ENCODE measurements around the gene PLIN1.
A peak's percentile ranks its signal among the peaks of the same experiment; 100 is the strongest.
"Not testable (repeated sequence)": the region's sequence is repeated elsewhere in the genome, so short reads cannot be mapped to it uniquely, and the experiment has no call there.

The PLIN1 gene

GRCh38 chr15:89679212-89679611 lies at the start of gene PLIN1:
PLIN1 (minus strand) TSS chr15:89679367; CDS start chr15:89677489, 1,878 bp downstream.
- no peak for DNase-seq

DNA sequence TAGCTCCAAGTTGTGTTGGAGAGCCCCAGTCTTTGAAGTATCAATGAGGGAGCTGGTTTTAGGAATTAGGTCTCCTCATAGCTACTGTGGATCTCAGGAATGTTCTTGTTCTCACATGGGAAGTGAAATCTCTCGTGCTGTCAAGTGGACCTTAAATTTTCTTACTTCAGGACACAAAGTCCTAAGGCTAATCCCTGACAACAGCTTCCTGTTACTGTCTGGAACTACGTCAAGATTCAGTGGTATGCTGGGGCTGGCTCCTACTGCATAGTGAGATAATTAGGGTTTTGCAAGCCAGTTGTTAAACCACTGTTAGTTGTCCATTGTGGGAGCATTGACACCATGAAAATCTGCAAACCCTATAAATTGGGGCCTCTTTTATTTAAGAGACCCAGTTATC lies 49.1 kb upstream of the PLIN1 start:
- DNase-seq: no peak

- no peak for DNase-seq
Observed at GRCh38 chr15:89725064-89725463, 45.9 kb upstream of the PLIN1 start.

GRCh38 chr15:89724621-89725020 lies 45.5 kb upstream of the PLIN1 start:
- DNase-seq: no peak

GRCh38 chr15:89723031-89723430 lies 43.9 kb upstream of the PLIN1 start:
- DNase-seq: no peak

DNA sequence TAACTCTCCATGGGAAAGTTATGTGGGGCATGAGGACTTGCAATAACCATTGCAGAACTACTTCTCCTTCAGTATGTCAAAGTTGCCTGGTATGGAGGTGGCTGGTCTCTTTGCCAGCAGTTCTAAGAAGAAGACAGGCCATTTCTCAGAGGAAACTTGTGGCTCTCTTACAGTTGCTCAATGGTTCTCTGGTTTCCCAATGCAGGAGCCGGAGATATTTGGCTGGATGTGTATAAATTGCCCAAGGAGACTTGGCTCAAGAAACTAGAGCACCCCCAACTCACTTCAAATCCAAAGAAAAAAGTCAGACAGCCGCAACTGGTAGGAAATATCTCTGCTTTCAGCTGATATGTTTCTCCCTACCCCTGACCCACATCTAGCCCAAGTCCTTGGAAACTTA lies 35.6 kb upstream of the PLIN1 start:
- no peak for DNase-seq

DNA sequence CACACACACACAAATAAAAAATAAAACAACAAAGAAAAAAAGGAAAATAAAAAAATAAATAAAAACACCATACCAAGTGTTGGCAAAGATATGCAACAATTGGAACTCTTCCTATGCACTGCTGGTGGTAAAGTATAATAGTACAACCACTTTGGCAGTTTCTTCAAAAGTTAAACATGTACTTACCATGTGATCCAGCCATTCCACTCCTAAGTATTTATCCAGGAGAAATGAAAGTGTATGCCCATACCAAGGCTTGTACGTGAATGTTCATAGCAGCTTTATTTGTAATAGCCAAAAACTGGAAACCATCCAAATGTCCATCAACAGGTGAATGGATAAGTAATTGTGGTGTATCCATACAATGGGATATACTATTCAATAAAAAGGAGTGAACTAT lies 28.4 kb upstream of the PLIN1 start:
- DNase-seq: no peak

- no peak for DNase-seq
Observed at GRCh38 chr15:89704411-89704810, 25.2 kb upstream of the PLIN1 start.

DNA sequence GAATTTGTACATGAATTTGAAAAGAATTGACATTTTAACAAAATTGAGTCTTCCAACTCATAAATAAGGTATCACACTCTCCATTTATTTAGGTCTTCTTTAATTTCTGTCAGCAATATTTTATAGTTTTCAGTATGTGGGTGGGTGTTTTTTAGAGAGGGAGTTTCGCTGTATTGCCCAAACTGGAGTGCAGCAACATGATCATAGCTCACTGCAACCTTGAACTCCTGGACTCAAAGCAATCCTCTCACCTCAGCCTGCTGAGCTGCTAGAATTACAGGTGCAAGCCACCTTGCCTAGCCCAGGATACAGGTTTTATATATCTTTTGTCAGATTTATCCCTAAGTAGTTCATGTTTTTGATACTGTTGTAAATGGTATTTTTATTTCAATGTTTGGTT lies 16.0 kb upstream of the PLIN1 start:
- no peak for DNase-seq

- no peak for DNase-seq
Observed at GRCh38 chr15:89693696-89694095, 14.5 kb upstream of the PLIN1 start.

- no peak for DNase-seq
Observed at GRCh38 chr15:89693091-89693490, 13.9 kb upstream of the PLIN1 start.

DNA sequence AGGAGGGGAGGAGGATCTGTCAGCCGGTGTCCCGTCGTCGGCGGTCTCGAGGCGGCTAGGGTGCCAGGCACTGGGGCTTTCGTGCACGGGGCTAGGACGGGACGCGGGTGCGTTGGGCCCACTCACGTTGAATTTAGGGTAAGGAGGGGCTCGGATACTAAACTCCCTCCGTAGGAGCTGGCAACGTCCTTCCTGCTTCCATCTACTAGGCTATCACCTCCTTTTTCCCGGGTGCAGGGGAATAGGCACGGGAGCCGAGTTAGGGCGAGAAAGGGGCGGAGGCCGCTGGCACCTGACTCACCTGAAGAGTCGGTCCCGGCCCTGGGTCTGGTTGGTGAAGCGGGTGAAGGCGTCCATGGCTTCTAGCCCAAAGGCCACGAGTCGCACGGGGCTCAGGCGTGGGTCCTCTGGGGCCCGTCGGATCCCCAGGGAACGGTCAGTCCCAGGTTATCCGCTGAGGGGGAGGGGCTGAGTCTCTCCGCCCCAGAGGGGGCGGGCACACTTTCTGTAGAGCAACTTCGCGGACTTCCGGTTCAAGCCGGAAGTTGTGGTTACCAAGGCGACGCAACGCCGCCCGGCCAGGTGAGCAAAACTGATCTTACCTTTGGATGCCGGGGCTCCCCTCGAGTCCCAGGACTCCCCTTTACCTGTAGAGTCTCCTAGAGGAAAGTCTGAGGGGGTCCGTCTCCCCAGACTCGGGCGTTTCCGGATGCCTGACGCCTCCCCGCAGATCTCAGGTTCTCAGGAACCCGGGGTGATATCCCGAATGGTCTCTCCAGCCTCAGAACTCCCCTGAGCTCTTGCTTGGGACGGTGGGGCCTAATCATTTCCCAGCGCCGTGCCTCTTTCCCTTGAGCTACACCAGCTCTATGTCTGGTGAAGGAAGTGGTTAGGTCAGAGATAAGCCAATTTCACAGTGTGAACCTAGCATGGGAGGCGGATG lies 11.4 kb upstream of the PLIN1 start, which contains the start of the genes PEX11A and WDR93:
PEX11A (minus strand) TSS at position 479 of the 943 bp plus-strand sequence; CDS start at position 357, 122 bp downstream.
WDR93 (plus strand) TSS at position 536 of the 943 bp plus-strand sequence. CDS start 10,936 bp downstream, outside the sequence.
- DNase-seq: peak; percentile 36

DNA sequence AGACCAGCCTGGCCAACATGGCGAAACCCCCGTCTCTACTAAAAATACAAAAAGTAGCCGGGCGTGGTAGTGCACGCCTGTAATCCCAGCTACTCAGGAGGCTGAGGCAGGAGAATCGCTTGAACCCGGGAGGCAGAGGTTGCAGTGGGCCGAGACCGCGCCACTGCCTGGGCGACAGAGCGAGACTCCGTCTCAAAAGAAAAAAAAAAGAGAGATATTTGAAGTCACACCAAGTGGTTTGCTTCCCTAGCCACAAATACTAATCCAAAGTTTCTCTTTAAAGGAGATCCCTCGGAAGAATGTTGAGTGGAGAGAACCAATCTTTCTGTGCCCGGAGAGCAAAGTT lies 10.7 kb upstream of the PLIN1 start:
- DNase-seq: not testable (repeated sequence)

DNA sequence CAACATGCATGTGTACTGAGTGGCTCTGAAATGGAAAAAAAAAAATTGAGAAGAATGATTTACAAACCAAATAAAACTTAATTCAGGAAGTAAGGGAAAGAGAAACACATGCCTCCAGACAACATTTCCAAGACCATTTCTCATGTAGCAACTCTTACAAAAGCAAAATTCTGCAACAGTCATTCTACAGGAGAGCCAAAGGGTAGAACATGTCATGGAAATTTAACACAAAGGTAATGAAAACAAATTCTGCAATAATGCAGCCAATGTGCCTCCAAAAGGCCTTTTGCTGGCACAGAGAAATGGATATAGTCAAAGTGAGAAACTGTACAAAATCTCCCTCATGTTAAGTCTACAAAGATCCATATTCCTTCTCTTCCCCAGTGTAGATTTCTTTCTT lies 7.4 kb upstream of the PLIN1 start:
- DNase-seq: no peak

DNA sequence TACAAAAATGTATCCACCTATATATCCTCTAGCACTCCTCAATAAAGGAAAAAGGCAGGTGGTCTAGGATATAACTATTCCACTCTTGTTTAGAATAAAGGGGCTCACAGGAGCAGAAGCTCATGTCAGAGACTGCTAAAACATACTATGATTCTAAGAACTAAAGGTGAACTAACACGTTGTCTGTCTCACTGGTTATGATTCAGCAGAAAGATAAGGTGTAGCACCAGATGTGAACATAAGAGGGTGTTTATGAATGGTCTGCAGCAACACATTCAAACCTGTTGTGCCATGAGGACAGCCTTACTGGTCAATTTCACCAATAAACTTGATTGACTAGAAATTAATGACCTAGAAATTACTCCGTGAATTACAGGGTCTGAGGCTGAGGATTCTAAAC lies 6.8 kb upstream of the PLIN1 start:
- no peak for DNase-seq

DNA sequence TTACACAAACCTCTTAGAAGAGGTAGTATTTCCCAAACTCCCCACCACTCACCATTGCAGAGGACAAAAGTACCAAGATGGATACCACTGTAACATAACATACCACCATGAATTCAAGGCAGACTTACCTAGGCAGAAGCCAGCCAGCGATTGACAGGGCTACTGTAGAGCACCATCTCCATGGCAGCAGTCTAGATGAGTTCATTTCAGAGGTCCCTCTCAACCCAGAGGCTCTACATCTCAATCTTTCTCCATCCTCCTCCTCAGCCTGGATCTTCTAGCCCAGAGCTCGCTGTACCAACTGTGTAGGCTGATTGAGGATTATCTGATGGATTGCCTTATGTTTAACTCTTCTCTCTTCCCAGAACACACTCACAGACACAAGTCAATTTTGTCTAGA lies 2.0 kb upstream of the PLIN1 start:
- no peak for DNase-seq

DNA sequence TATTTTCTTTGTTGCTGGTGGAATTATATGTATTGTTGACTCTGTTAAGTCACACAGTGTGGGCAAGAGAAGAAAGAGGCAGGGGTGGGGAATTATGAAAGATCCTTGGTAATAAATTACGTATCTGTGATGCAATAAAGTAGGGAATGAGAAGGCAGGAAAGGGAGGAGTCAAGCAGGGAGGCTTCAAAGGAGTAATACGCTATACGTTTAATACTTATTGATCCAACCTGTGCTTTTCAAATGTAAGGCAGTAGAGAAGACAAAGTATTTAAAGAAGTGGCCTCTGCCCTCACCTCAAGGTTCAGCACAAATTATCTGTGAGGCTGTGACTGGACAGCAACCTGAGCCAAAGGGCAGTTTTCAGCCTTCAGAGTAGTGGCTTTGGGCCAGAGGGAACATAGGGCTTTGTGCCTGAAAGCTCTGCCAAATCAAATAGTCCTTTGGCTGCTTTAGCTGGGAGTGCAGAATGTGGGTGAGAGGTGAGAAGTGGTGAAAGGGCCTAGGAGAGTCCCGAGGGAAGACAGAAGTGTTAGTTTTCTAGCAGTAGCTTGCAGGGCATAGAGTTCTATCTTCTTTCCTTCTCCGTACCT lies 1.2 kb upstream of the PLIN1 start:
- no peak for DNase-seq

DNA sequence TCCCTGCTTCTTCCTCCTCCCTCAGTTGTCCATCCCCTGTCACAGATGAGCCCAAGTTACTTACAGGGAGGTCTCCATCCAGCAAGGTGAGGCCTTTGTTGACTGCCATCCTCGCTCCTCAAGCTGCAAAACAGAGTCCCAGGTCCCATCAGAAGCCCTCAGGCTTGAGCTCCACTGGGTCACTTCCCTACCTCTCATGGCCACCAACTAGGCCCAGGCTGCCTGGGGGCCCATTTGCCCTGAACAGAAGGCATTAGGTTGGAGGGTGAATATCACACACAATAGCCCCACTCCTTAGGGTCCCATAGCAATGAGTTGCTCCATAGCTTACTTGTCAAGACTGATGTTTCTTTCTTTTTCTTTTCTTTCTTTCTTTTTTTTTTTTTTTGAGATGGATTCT lies 1.8 kb downstream of the PLIN1 start:
- no peak for DNase-seq

DNA sequence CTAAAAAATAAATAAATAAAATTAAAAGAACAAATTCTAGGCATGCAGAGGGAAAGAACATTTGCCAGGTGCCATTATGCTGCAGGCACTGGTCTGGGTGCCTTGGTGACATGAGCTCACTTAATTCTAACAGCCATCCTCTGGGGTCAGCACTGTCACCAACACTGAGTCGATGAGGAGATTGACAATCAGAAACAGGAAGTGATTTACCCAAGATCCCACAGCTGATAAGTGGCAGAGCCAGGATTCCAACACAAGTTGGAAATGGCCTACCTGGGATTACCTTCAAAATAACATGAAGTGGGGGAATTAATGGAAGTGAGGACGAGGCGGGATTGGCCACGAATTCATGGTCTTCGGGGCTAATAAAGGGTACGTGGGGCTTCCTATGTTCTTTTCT lies 3.6 kb downstream of the PLIN1 start:
- no peak for DNase-seq

- DNase-seq: no peak
Observed at GRCh38 chr15:89674526-89674925, 4.6 kb downstream of the PLIN1 start.

GRCh38 chr15:89673165-89673512 lies 6.0 kb downstream of the PLIN1 start:
- no peak for DNase-seq

GRCh38 chr15:89672221-89673164 lies 6.7 kb downstream of the PLIN1 start:
- DNase-seq: no peak

GRCh38 chr15:89671687-89672086 lies 7.5 kb downstream of the PLIN1 start:
- DNase-seq: no peak
